GM19395 (cell line): ENCODE results near the gene GYG2.
"Not testable (repeated sequence)": the region's sequence is repeated elsewhere in the genome, so short reads cannot be mapped to it uniquely, and the experiment has no call there.

ENCODE experiments used
- ATAC-seq: cut with Tn5 transposase; IDR thresholded peaks from one replicate; pipeline ENCODE4 v1.9.1; 2021; ENCODE audit warnings: mild to moderate bottlenecking, moderate library complexity; ENCODE audit not compliant: unreplicated experiment

GYG2 gene

GRCh38 chrX:2867206-2867605 lies 38.5 kb downstream of the GYG2 start:
- no peak for ATAC-seq

- ATAC-seq, result no peak
Observed at GRCh38 chrX:2870650-2871049, 41.9 kb downstream of the GYG2 start.

GRCh38 chrX:2871831-2872230 lies 43.1 kb downstream of the GYG2 start:
- ATAC-seq, result no peak

GRCh38 chrX:2872671-2873277 lies 44.0 kb downstream of the GYG2 start:
- ATAC-seq, result no peak

GRCh38 chrX:2874222-2875135 lies 45.7 kb downstream of the GYG2 start:
- no peak for ATAC-seq

GRCh38 chrX:2875136-2875481 lies 46.4 kb downstream of the GYG2 start:
- no peak for ATAC-seq

- ATAC-seq, result no peak
Observed at GRCh38 chrX:2875798-2876399, 47.2 kb downstream of the GYG2 start.

GRCh38 chrX:2878563-2878962 lies 49.8 kb downstream of the GYG2 start:
- no peak for ATAC-seq

GRCh38 chrX:2879670-2880069 lies 50.9 kb downstream of the GYG2 start:
- no peak for ATAC-seq

- no peak for ATAC-seq
Observed at GRCh38 chrX:2883770-2884169, 55.0 kb downstream of the GYG2 start.

GRCh38 chrX:2888309-2888708 lies 59.6 kb downstream of the GYG2 start:
- ATAC-seq, result no peak

GRCh38 chrX:2889045-2889605 lies 60.4 kb downstream of the GYG2 start:
- ATAC-seq, result no peak

- ATAC-seq, result not testable (repeated sequence)
Observed at GRCh38 chrX:2889706-2890490, 61.2 kb downstream of the GYG2 start.

GRCh38 chrX:2890536-2891460 lies 62.1 kb downstream of the GYG2 start:
- not testable (repeated sequence) for ATAC-seq

GRCh38 chrX:2892816-2893215 lies 64.1 kb downstream of the GYG2 start:
- ATAC-seq, result no peak

- no peak for ATAC-seq
Observed at GRCh38 chrX:2894885-2895292, 66.2 kb downstream of the GYG2 start.

GRCh38 chrX:2897311-2897689 lies 68.6 kb downstream of the GYG2 start:
- ATAC-seq, result no peak

- ATAC-seq, result peak; percentile 62
Observed at GRCh38 chrX:2897690-2898623, 69.2 kb downstream of the GYG2 start.
